Measurements from ENCODE around the gene GMPS. TPM values are rescaled to one million over a fixed set of nuclear protein-coding genes. Genes with fewer than 3 reads are reported as not detected.
"Not testable (repeated sequence)": the region's sequence is repeated elsewhere in the genome, so short reads cannot be mapped to it uniquely, and the experiment has no call there.

GMPS gene
- 26.6 TPM for total RNA-seq (2013)
- polyA plus RNA-seq (10 to 100 TPM; 14.3 to 43.4 (median 27.4) TPM), polyA minus RNA-seq (3.9 and 10.1 TPM in 2 replicates), total RNA-seq (8.5 to 60.3 (median 29.8) reads per million in 11 experiments)

DNA sequence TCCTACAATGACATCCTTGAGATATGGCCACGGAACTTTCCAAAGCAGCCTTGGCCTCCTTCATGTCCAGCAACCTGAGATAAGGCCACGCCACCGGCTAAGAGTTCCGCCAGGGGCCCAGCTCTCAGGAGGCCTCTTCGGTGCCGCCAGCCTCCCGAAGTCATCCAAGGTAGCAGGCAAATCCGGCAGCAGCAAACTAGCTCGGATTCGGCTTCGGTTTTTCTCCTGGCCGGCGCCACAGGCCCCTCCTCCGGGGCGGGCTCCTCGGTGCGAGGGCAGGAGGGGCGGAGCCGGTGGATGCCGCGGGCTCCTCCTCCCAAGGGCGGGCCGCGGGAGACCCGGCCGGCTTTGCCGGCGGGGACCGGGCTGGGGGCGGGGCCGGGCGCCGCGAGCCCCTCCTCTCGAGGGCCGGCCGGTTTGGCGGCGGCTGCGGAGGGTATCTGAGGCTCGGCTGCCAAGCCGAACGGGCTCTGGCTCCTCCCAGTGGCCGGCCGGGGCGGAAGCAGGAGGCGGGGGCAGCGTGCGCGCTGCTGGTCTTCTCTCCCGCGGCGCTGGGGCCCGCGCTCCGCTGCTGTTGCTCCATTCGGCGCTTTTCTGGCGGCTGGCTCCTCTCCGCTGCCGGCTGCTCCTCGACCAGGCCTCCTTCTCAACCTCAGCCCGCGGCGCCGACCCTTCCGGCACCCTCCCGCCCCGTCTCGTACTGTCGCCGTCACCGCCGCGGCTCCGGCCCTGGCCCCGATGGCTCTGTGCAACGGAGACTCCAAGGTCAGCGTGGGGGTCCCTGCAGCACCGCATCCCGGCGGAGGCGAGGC, at the start of gene GMPS:
Gene GMPS, plus strand, starts transcription at position 518 of the 812 bp plus-strand sequence. Its CDS starts 221 bp downstream, at position 739.
- TF ChIP-seq, protein P1, sequence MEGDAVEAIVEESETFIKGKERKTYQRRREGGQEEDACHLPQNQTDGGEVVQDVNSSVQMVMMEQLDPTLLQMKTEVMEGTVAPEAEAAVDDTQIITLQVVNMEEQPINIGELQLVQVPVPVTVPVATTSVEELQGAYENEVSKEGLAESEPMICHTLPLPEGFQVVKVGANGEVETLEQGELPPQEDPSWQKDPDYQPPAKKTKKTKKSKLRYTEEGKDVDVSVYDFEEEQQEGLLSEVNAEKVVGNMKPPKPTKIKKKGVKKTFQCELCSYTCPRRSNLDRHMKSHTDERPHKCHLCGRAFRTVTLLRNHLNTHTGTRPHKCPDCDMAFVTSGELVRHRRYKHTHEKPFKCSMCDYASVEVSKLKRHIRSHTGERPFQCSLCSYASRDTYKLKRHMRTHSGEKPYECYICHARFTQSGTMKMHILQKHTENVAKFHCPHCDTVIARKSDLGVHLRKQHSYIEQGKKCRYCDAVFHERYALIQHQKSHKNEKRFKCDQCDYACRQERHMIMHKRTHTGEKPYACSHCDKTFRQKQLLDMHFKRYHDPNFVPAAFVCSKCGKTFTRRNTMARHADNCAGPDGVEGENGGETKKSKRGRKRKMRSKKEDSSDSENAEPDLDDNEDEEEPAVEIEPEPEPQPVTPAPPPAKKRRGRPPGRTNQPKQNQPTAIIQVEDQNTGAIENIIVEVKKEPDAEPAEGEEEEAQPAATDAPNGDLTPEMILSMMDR (IDR thresholded peaks at IDR 0.05): peak; percentile 62
- Mint-ChIP-seq H3K36me3 (no peaks in the 10 kb centered on the region), H3K27me3 (ENCODE audit: low read depth in 3 of 3) (peaks cover 0 to 5% (median 2%) of the 10 kb centered on the region in 3 donors), H3K4me3 (peak within 1 kb of the TSS; percentile 90 to 97), H3K27ac (peak within 1 kb of the TSS; percentile 85 to 96 (median 95)), H3K4me1 (peaks cover 23% of the 10 kb centered on the region), H3K9me3 (peaks cover 0 to 3% (median 0%) of the 10 kb centered on the region in 7 donors)
- H3K36me3 ChIP-seq (replicated peaks in 1 of 2; ENCODE audit: control insufficient read depth in 1 of 2, insufficient read depth in 2 of 2, low read length in 2 of 2): no peaks in the 10 kb centered on the region
- H3K9ac ChIP-seq (ENCODE audit: insufficient read depth, low read length, poor library complexity, severe bottlenecking): peak within 1 kb of the TSS; percentile 90
- H3K9me3 ChIP-seq (replicated peaks in 1 of 2; ENCODE audit: control insufficient read depth in 1 of 2, insufficient read depth in 1 of 2, low read length in 2 of 2): no peaks in the 10 kb centered on the region
- peak; percentile 88 to 92 (median 90) for DNase-seq
- no peaks in the 10 kb centered on the region for H3K27me3 ChIP-seq (ENCODE audit: control insufficient read depth in 2 of 2, insufficient read depth in 2 of 2, low read length in 2 of 2)
- peak within 1 kb of the TSS; percentile 75 to 84 for H3K27ac ChIP-seq (ENCODE audit: low read depth in 1 of 2, low read length in 2 of 2)
- under 1% methylated on average over 81 of the region's 83 CpGs for WGBS (ENCODE audit: insufficient coverage)
- peaks cover 13% of the 10 kb centered on the region for H4K20me1 ChIP-seq (ENCODE audit: insufficient read depth, low read length)
- intact Hi-C loops (cut with micrococcal nuclease): loop anchor here (2.0 to 10.0 kb wide), 3 partner anchors 16 to 66 kb away; partner anchors contain the start of genes C3orf33 (in 2 of the 2) and SLC33A1 (in 1 of the 2)
- peaks cover 48% of the 10 kb centered on the region for H3K79me2 ChIP-seq (ENCODE audit: insufficient read depth, low read length)
- H2AFZ ChIP-seq (ENCODE audit: insufficient read depth, low read depth, low read length, poor library complexity, severe bottlenecking): peak within 1 kb of the TSS; percentile 94
- H3K4me2 ChIP-seq (replicated peaks; ENCODE audit: extremely low read depth, low read length, poor library complexity, severe bottlenecking): peak within 1 kb of the TSS; percentile 87
- peak within 1 kb of the TSS; percentile 66 to 98 (median 90) for H3K4me3 ChIP-seq (replicated peaks in 1 of 3; ENCODE audit: low read depth in 2 of 3, low read length in 3 of 3)
- H3K4me1 ChIP-seq (ENCODE audit: control insufficient read depth in 1 of 2, insufficient read depth in 2 of 2, low read length in 2 of 2): peaks cover 23 to 30% of the 10 kb centered on the region in 2 donors

DNA sequence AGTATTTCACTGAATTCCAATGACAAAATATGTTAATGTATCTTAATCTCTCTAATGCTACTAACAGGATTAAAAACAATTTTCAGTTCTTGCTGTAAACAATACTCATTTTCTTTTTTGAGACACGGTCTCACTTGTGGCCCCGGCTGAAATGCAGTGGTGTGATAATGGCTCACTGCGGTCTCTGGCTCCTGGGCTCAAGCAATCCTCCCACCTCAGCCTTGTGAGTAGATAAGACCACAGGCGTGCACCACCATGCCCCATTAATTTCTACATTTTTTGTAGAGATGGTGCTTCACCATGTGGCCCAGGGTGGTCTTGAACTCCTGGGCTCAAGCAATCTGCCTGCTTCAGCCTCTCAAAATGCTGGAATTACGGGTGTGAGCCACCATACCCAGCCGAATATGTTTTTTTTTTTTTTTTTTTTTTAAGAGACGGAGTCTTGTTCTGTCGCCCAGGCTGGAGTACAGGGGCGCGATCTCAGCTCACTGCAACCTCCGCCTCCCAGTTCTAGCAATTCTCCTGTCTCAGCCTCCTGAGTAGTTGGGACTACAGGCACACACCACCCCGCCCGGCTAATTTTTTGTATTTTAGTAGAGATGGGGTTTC, 41.9 kb upstream of the GMPS start:
- peaks cover 33 to 38% of the 10 kb centered on the region in 2 donors for H3K36me3 Mint-ChIP-seq
- DNase-seq; H3K9me3 ChIP-seq (replicated peaks in 1 of 2; ENCODE audit: control insufficient read depth in 1 of 2, insufficient read depth in 1 of 2, low read length in 2 of 2); H3K27me3 ChIP-seq (ENCODE audit: control insufficient read depth in 2 of 2, insufficient read depth in 2 of 2, low read length in 2 of 2); H3K27me3 Mint-ChIP-seq (ENCODE audit: low read depth in 3 of 3); H3K4me2 ChIP-seq (replicated peaks; ENCODE audit: extremely low read depth, low read length, poor library complexity, severe bottlenecking); H2AFZ ChIP-seq (ENCODE audit: insufficient read depth, low read depth, low read length, poor library complexity, severe bottlenecking); H3K4me3 Mint-ChIP-seq; H4K20me1 ChIP-seq (ENCODE audit: insufficient read depth, low read length); H3K9me3 Mint-ChIP-seq; H3K9ac ChIP-seq (ENCODE audit: insufficient read depth, low read length, poor library complexity, severe bottlenecking); H3K27ac ChIP-seq (ENCODE audit: low read depth in 1 of 2, low read length in 2 of 2); intact Hi-C loops (cut with micrococcal nuclease); H3K4me3 ChIP-seq (replicated peaks in 1 of 3; ENCODE audit: low read depth in 2 of 3, low read length in 3 of 3): not testable (repeated sequence)
- peaks cover 14% of the 10 kb centered on the region for H3K79me2 ChIP-seq (ENCODE audit: insufficient read depth, low read length)
- 100% methylated on average over 1 of the region's 13 CpGs for WGBS (ENCODE audit: insufficient coverage)
- peaks cover 31 to 61% of the 10 kb centered on the region in 2 donors for H3K36me3 ChIP-seq (replicated peaks in 1 of 2; ENCODE audit: control insufficient read depth in 1 of 2, insufficient read depth in 2 of 2, low read length in 2 of 2)
- H3K4me1 Mint-ChIP-seq: peaks cover 11% of the 10 kb centered on the region
- H3K4me1 ChIP-seq (ENCODE audit: control insufficient read depth in 1 of 2, insufficient read depth in 2 of 2, low read length in 2 of 2): peaks cover 11 to 12% of the 10 kb centered on the region in 2 donors
- peak overlapping the region in 1 of 7 donors; percentile 9 for H3K27ac Mint-ChIP-seq

All from CD14-positive monocyte (primary cell).